Measurements from ENCODE around the gene DNAL1.
A peak's percentile ranks its signal among the peaks of the same experiment; 100 is the strongest.

The DNAL1 gene

GRCh38 chr14:73712540-73713180 lies 67.9 kb downstream of the DNAL1 start:
- TF ChIP-seq CTCF (IDR thresholded peaks at IDR 0.05; ENCODE audit: low read length, missing control alignments) = no peak
- peak overlapping the region; percentile 84 for H3K4me3 ChIP-seq (replicated peaks; ENCODE audit: low read depth, low read length)
- no peak for DNase-seq (ENCODE audit: low read depth)

GRCh38 chr14:73713206-73713802 lies 68.5 kb downstream of the DNAL1 start:
- DNase-seq (ENCODE audit: low read depth) = no peak
- no peak for TF ChIP-seq CTCF (IDR thresholded peaks at IDR 0.05; ENCODE audit: low read length, missing control alignments)
- H3K4me3 ChIP-seq (replicated peaks; ENCODE audit: low read depth, low read length) = peak overlapping the region; percentile 84

- H3K4me3 ChIP-seq (replicated peaks; ENCODE audit: low read depth, low read length) = peak within 1 kb of the TSS; percentile 84
- peak; percentile 76 for DNase-seq (ENCODE audit: low read depth)
- no peak for TF ChIP-seq CTCF (IDR thresholded peaks at IDR 0.05; ENCODE audit: low read length, missing control alignments)
Observed at GRCh38 chr14:73713803-73714655, 69.2 kb downstream of the DNAL1 start, which contains the start of gene PNMA1. TSS of gene PNMA1 (minus strand) at chr14:73714384. CDS start at chr14:73713639, 745 bp downstream.

DNA sequence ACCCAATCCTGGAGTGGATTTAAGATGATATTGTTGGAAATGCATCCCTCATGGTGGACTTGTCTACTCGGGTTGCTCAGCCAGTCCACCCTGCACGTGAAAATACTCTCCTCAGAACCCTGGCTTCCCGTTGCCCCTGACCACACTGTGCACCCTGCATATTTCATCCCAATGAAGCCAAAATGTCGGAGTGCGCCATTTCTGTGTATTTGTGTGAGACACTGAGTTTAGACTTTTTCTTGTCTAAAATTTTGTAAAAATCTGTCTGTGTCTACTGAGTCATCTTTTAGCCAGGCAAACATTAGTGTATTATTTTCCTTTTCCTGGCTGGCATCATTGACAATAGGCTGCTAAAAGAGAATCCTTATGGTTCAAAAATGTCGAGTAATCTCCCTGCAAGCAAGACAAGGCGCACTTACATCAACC lies 69.9 kb downstream of the DNAL1 start:
- no peak for TF ChIP-seq CTCF (IDR thresholded peaks at IDR 0.05; ENCODE audit: low read length, missing control alignments)
- DNase-seq (ENCODE audit: low read depth) = no peak
- peak overlapping the region; percentile 84 for H3K4me3 ChIP-seq (replicated peaks; ENCODE audit: low read depth, low read length)

DNA sequence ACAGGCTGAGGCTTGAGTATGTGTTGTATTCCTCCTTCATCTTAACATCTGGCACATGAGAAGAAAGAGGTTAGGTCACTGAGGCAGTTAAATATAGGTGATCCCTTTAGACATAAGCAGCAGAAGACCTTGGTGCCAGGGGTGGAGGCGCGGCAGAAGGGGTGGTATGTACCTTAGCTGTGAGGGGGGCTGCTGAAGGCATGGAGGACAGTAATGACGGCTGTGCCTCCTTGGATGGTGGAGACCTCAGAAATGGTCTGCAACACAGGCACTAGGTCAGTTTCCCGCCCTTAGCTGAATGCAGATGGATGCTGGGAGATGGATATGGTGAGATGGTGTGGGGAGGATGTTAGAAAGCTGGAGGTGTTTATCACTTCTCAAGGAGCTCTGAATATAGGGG lies 70.9 kb downstream of the DNAL1 start:
- no peak for DNase-seq (ENCODE audit: low read depth)
- H3K4me3 ChIP-seq (replicated peaks; ENCODE audit: low read depth, low read length) = no peak overlapping the region
- TF ChIP-seq CTCF (IDR thresholded peaks at IDR 0.05; ENCODE audit: low read length, missing control alignments) = no peak

DNA sequence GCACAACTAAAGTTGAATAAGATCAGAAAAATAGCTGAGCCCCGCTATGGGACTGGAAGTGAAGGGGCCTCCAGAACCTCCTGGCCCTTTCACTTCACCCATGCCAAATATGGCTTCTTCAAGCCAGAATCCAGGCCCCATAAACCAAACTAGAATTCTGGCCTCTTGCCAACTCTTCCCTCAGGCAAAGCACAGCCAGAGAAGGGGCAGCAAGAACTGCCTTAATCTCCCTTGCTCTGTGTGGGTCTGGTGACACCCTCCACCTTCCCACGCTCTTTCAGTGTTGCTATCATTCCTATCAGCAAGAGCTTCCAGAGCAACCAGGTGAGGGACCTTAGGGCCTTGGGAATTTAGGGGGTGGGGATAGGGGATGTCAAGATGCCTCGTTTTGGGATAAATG lies 72.5 kb downstream of the DNAL1 start:
- no peak overlapping the region for H3K4me3 ChIP-seq (replicated peaks; ENCODE audit: low read depth, low read length)
- no peak for TF ChIP-seq CTCF (IDR thresholded peaks at IDR 0.05; ENCODE audit: low read length, missing control alignments)
- no peak for DNase-seq (ENCODE audit: low read depth)
